HUES6 (cell line): ENCODE results near the gene RECQL5.

Experiments
- H3K27ac ChIP-seq: 2 replicates; pipeline ENCODE4 v1.7.0; 2013; ENCODE audit warnings: low read depth, mild to moderate bottlenecking, low read length, inconsistent platforms
- H3K27me3 ChIP-seq: 2 replicates; pipeline ENCODE4 v1.6.1; 2013; ENCODE audit warnings: low read length; ENCODE audit not compliant: control insufficient read depth, insufficient read depth
- H3K36me3 ChIP-seq: 2 replicates; pipeline ENCODE4 v1.6.1; 2013; ENCODE audit warnings: low read length; ENCODE audit not compliant: control insufficient read depth, insufficient read depth
- H3K4me1 ChIP-seq: 2 replicates; pipeline ENCODE4 v1.6.1; 2013; ENCODE audit warnings: low read length; ENCODE audit not compliant: control insufficient read depth, insufficient read depth
- H3K4me3 ChIP-seq: 2 replicates; pipeline ENCODE4 v1.5.1; 2013; ENCODE audit warnings: low read depth, low read length
- H3K9ac ChIP-seq: one replicate; pipeline ENCODE4 v1.6.1; 2013; ENCODE audit warnings: mild to moderate bottlenecking, low read length
- H3K9me3 ChIP-seq: 2 replicates; pipeline ENCODE4 v1.6.1; 2013; ENCODE audit warnings: low read depth, low read length; ENCODE audit not compliant: control insufficient read depth, insufficient read depth

Gene RECQL5

DNA sequence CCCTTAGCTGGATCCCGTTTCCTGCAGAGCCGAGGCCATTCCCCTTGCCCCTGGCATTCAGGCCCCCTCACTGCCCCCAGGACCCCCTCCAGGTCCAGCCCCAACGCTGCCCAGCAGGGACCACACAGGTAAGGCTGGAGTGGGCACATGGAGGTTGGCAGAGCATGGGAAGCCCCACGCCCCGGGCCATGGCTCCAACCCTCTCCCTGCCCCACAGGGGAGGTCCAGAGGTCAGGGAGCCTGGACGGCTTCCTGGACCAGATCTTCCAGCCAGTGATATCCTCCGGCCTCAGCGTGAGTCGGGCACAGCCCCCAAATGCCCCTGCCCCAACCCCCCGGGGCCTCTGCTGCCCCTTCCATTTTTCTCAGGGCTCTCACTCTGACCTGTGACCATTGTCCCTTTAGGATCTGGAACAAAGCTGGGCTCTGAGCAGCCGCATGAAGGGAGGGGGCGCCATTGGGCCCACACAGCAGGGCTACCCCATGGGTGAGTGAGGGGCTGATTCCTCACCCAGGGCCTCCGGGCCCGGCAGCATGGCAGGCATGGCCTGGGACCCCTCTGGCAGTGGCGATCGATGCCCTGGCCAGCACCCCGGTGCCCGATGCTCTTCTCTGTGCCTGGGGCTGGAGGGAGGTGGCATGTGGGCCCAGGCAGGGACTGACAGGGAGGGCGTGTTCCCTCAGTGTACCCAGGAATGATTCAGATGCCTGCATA, 52.2 kb downstream of the RECQL5 start:
- Histone ChIP-seq H3K4me3 (no peak overlapping the region), H3K4me1 (no peaks in the 10 kb centered on the region), H3K9me3 (no peaks in the 10 kb centered on the region), H3K27ac (no peak overlapping the region), H3K27me3 (no peaks in the 10 kb centered on the region), H3K36me3 (no peaks in the 10 kb centered on the region; the same call in 1 of the 2 replicates), H3K9ac (no peak overlapping the region)

GRCh38 chr17:75614006-75614405, 52.9 kb downstream of the RECQL5 start:
- Histone ChIP-seq H3K9ac (no peak overlapping the region), H3K9me3 (no peaks in the 10 kb centered on the region), H3K4me3 (no peak overlapping the region), H3K27ac (no peak overlapping the region), H3K36me3 (no peaks in the 10 kb centered on the region; the same call in 1 of the 2 replicates), H3K4me1 (no peaks in the 10 kb centered on the region), H3K27me3 (no peaks in the 10 kb centered on the region)

- no peaks in the 10 kb centered on the region for H3K4me1 ChIP-seq
- H3K9ac ChIP-seq, result no peak overlapping the region
Observed at GRCh38 chr17:75612906-75613626, 53.9 kb downstream of the RECQL5 start.

GRCh38 chr17:75611851-75612429, 55.0 kb downstream of the RECQL5 start:
- Histone ChIP-seq H3K27ac (no peak overlapping the region), H3K9ac (no peak overlapping the region), H3K4me3 (no peak overlapping the region), H3K36me3 (no peaks in the 10 kb centered on the region), H3K4me1 (no peaks in the 10 kb centered on the region), H3K27me3 (no peaks in the 10 kb centered on the region), H3K9me3 (no peaks in the 10 kb centered on the region)

More at GRCh38 chr17:75612906-75613626, 53.9 kb downstream of the RECQL5 start:
- Histone ChIP-seq H3K27ac (no peak overlapping the region), H3K27me3 (no peaks in the 10 kb centered on the region), H3K4me3 (no peak overlapping the region), H3K9me3 (no peaks in the 10 kb centered on the region), H3K36me3 (no peaks in the 10 kb centered on the region; the same call in 1 of the 2 replicates)

DNA sequence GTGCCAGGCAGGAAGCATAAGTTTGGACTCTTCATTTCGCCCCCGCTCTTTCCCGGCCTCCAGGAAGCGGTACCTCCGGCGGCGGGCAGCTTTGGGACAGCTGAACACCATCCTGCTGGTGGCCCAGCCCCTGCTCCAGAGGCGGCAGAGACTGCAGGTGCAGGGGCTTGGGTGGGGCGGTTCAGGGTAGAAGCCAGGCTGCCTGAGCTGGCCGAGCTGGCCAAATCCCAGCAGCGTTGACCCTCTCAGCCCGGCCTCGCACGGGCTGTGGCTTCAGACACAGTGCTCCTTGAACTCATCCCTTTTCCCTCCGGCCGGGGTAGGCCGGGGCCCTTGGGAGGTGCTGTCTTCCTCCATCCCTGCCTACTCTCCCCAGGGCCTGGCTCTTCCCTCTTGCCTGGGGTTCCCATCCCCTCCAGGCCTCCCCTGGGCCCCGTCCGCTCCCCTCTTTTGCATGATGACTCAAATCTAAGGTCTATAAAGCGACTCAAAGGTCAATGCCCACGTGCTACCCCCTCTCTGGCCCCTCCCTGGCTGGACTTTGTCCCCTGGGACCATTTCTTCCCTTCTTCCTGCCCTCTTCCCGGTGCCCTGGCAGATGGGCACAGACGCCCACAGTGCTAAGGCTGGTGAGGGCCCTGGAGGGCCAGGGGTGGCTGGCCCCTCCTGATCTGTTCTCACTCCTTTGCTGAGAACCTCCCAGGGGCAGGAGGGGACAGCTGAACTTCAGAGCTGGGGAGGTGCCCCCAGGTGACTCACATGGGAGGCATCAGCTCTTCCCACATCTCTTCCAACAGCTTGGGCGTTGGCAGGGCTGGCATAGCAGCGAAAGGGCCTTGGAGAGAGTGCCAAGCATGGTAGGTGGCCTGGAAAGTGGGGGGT, 56.6 kb downstream of the RECQL5 start:
- Histone ChIP-seq H3K4me3 (no peak overlapping the region), H3K9ac (no peak overlapping the region)

DNA sequence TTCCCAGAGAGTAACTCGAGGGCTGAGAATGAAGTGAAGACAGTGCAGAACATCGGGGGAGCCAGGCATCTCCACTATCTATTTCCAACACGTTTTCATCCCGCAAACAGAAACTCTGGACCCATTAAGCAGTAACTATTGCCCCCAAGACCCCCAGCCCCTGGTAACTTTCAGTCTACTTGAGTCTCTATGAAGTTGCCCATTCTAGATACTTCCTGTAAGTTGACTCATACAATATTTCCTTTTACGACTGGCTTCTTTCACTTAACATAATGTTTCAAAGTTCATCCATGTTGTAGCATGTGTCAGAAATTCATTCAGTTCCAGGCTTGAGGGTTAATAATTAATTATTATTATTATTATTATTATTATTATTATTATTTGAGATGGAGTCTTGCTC, 59.9 kb downstream of the RECQL5 start:
- no peaks in the 10 kb centered on the region for H3K27me3 ChIP-seq
- H3K9ac ChIP-seq, result no peak overlapping the region
- H3K4me1 ChIP-seq, result no peaks in the 10 kb centered on the region
- no peaks in the 10 kb centered on the region for H3K9me3 ChIP-seq
- no peaks in the 10 kb centered on the region for H3K36me3 ChIP-seq
- H3K27ac ChIP-seq, result no peak overlapping the region
- no peak overlapping the region for H3K4me3 ChIP-seq

More for the DNA sequence above, 56.6 kb downstream of the RECQL5 start:
- H3K27ac ChIP-seq, result no peak overlapping the region
- no peaks in the 10 kb centered on the region for H3K9me3 ChIP-seq
- H3K36me3 ChIP-seq, result no peaks in the 10 kb centered on the region
- no peaks in the 10 kb centered on the region for H3K4me1 ChIP-seq
- H3K27me3 ChIP-seq, result no peaks in the 10 kb centered on the region

DNA sequence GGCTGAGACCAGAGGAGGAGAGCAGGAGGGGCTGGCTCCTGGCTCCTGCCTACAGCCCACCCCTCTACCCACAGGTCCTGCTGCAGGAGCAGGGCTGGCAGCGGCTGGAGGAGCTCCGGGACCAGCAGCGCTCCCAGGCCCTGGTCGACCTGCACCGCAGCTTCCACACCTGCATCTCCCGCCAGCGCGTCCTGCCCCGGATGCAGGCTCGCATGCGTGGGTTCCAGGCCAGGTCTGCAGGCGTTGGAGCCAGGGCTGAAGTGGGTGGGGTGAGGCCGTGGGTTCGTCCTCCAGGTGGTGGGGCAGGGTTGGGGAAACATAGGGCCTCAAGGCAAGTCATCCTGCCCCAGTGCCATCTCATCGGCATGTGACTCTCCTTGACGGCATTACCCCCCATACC, 61.2 kb downstream of the RECQL5 start:
- H3K4me1 ChIP-seq, result no peaks in the 10 kb centered on the region
- H3K27me3 ChIP-seq, result no peaks in the 10 kb centered on the region
- no peak overlapping the region for H3K4me3 ChIP-seq
- H3K27ac ChIP-seq, result no peak overlapping the region
- H3K9me3 ChIP-seq, result no peaks in the 10 kb centered on the region
- H3K9ac ChIP-seq, result no peak overlapping the region
- no peaks in the 10 kb centered on the region for H3K36me3 ChIP-seq

- H3K9me3 ChIP-seq, result no peaks in the 10 kb centered on the region
- no peak overlapping the region for H3K27ac ChIP-seq
- H3K27me3 ChIP-seq, result no peaks in the 10 kb centered on the region
- H3K4me3 ChIP-seq, result no peak overlapping the region
- H3K36me3 ChIP-seq, result no peaks in the 10 kb centered on the region
- no peaks in the 10 kb centered on the region for H3K4me1 ChIP-seq
- H3K9ac ChIP-seq, result no peak overlapping the region
Observed at GRCh38 chr17:75604034-75604695, 62.8 kb downstream of the RECQL5 start.

DNA sequence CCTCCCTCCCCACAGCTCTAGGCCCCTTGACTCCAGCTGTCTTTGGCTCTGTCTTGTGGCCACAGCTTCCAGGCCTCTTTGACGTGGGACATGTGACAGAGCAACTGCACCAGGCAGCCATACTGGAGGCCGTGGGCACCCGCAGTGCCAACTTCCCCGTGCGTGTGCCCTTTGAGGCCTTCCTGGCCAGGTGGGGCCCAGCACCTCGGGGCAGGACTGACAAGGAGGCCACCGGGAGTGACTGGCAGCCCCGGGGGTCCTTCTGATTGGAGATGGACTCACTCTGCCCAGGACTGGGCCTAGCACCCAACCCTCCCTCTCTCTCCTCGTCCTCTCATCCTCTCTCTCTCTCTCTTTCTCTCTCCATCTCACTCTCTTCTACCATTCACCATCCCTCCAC, 63.8 kb downstream of the RECQL5 start:
- H3K36me3 ChIP-seq, result no peaks in the 10 kb centered on the region
- no peak overlapping the region for H3K4me3 ChIP-seq
- no peak overlapping the region for H3K27ac ChIP-seq
- H3K4me1 ChIP-seq, result no peaks in the 10 kb centered on the region
- no peak overlapping the region for H3K9ac ChIP-seq
- H3K9me3 ChIP-seq, result no peaks in the 10 kb centered on the region
- H3K27me3 ChIP-seq, result no peaks in the 10 kb centered on the region

- no peak overlapping the region for H3K27ac ChIP-seq
- H3K36me3 ChIP-seq, result no peaks in the 10 kb centered on the region
Observed at GRCh38 chr17:75602644-75603043, 64.3 kb downstream of the RECQL5 start.

More at GRCh38 chr17:75602644-75603043, 64.3 kb downstream of the RECQL5 start:
- H3K9me3 ChIP-seq, result no peaks in the 10 kb centered on the region
- H3K9ac ChIP-seq, result no peak overlapping the region
- no peak overlapping the region for H3K4me3 ChIP-seq
- no peaks in the 10 kb centered on the region for H3K4me1 ChIP-seq
- H3K27me3 ChIP-seq, result no peaks in the 10 kb centered on the region
